Activated B cell treated with CpG ODN at 0.5 μM for 24 hours (primary cell): ENCODE data around the gene SYCP2. TPM values are rescaled to one million over a fixed set of nuclear protein-coding genes. Genes with fewer than 3 reads are reported as not detected.

ENCODE experiments used
- ATAC-seq: fragments of 200-7000 bp; cut with Tn5 transposase; one replicate; pipeline ENCODE4 v1.10.0; 2021; ENCODE audit warnings: low read depth, mild to moderate bottlenecking, moderate library complexity
- CTCF ChIA-PET: fragments of 350-600 bp; sonication (Branson Sonifier 250); formaldehyde crosslinking; loops from one replicate; lab custom pipeline; 2021; ENCODE audit warnings: antibody characterized with exemption; lab: Charles Lee
- POLR2A ChIA-PET: fragments of 350-600 bp; sonication (Branson Sonifier 250); formaldehyde crosslinking; loops from one replicate; lab custom pipeline; 2021; ENCODE audit warnings: antibody characterized with exemption; lab: Charles Lee
- DNase-seq: peaks from one replicate; pipeline ENCODE4 v3.0.0; 2022
- H3K27ac Mint-ChIP-seq: one replicate; pipeline ENCODE4 v1.8.0; 2020; ENCODE audit warnings: mixed read lengths
- H3K27me3 Mint-ChIP-seq: one replicate; pipeline ENCODE4 v1.8.0; 2021; ENCODE audit warnings: mixed read lengths
- H3K36me3 Mint-ChIP-seq: one replicate; pipeline ENCODE4 v1.8.0; 2021; ENCODE audit warnings: low read depth, mixed read lengths
- H3K4me1 Mint-ChIP-seq: one replicate; pipeline ENCODE4 v1.8.0; 2021; ENCODE audit warnings: mixed read lengths
- H3K4me3 Mint-ChIP-seq: one replicate; pipeline ENCODE4 v1.8.0; 2020; ENCODE audit warnings: mild to moderate bottlenecking, mixed read lengths
- H3K9me3 Mint-ChIP-seq: one replicate; pipeline ENCODE4 v1.8.0; 2020; ENCODE audit warnings: mixed read lengths
- CTCF ChIP-seq: fragments of 200-600 bp; IDR thresholded peaks from one replicate; pipeline ENCODE4 v1.8.0; 2022; ENCODE audit warnings: antibody characterized with exemption, mild to moderate bottlenecking
- intact Hi-C: fragments of 100-400 bp; cut with micrococcal nuclease; formaldehyde crosslinking; loops from one replicate; pipeline ENCODE4 v1.15.1; 2024
- total RNA-seq: library from RNA; stranded (reverse); gene quantifications from 2 replicates; pipeline ENCODE4 v1.2.3, GENCODE V29; 2022

The SYCP2 gene
- total RNA-seq, 1 donor from 2014 or later: 1.3 TPM

DNA sequence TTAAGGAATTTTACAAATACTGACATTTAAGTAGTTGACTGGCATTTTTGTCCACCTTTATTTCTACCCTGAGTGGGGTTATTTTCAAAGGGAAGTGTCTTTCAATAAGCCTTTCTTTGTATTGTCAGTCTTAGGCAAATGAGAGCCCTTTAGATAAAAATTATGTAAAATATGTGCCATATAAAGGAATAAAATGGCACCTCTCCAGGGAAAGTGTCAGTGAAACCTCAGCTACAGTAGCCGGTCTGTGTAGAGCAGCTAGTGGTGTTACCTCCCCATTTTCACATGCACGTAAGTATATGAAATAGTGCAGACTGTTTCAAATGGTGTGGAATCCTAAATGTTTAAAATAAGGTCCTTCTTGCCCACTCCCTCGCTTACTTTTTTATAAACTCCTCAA lies 11.7 kb upstream of the SYCP2 start:
- H3K27ac Mint-ChIP-seq: no peak overlapping the region
- intact Hi-C loops: loop anchor here (5.0 kb wide), 2 partner anchors 112 to 1942 kb away; no protein-coding TSS in a partner anchor
- DNase-seq: no peak
- H3K36me3 Mint-ChIP-seq: peaks cover 40% of the 10 kb centered on the region
- TF ChIP-seq CTCF: no peak
- ChIA-PET CTCF (interaction anchor here (2.1 kb wide), 1 partner anchor 10 kb away, joined by 10 read pairs; the partner anchor contains the start of gene SYCP2), POLR2A (no interaction called here)
- H3K27me3 Mint-ChIP-seq: no peaks in the 10 kb centered on the region
- peaks cover 25% of the 10 kb centered on the region for H3K4me1 Mint-ChIP-seq
- no peak overlapping the region for H3K4me3 Mint-ChIP-seq
- no peaks in the 10 kb centered on the region for H3K9me3 Mint-ChIP-seq
- ATAC-seq: no peak

- Mint-ChIP-seq H3K27ac (no peak overlapping the region), H3K36me3 (peaks cover 40% of the 10 kb centered on the region), H3K4me1 (peaks cover 28% of the 10 kb centered on the region), H3K4me3 (no peak overlapping the region), H3K27me3 (no peaks in the 10 kb centered on the region), H3K9me3 (no peaks in the 10 kb centered on the region)
- intact Hi-C loops: loop anchor here (5.0 kb wide), 3 partner anchors 113 to 1943 kb away; partner anchors contain the start of gene STX16
- ATAC-seq: no peak
- no peak for DNase-seq
- CTCF ChIA-PET: interaction anchor here (2.1 kb wide), 1 partner anchor 10 kb away, joined by 10 read pairs; the partner anchor contains the start of gene SYCP2
- no peak for TF ChIP-seq CTCF
- POLR2A ChIA-PET: no interaction called here
Measured at GRCh38 chr20:59944726-59945125, 11.3 kb upstream of the SYCP2 start.

DNA sequence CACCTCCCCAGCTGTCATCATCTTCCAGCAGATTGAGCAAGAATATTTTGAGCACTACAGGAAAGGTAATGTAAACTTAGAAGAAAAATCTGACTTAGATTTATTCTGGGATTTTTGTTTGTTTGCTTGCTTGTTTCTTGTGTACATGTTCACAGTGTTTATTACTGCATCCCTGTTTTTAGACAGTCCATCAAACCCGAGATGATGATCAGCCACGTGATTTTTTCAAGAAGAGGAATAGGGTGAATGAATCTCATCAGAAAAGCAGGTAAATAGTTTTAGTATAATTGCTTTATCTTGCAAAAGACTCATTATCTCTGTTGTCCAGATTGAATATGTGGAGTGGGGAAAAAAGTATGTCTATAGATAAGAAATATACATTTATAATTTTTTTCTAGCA lies 8.8 kb upstream of the SYCP2 start:
- Mint-ChIP-seq H3K4me1 (peaks cover 31% of the 10 kb centered on the region), H3K27ac (no peak overlapping the region), H3K27me3 (no peaks in the 10 kb centered on the region), H3K4me3 (no peak overlapping the region), H3K36me3 (peaks cover 40% of the 10 kb centered on the region), H3K9me3 (no peaks in the 10 kb centered on the region)
- CTCF ChIA-PET: interaction anchor here (2.0 kb wide), 1 partner anchor 8 kb away, joined by 7 read pairs; no protein-coding TSS in a partner anchor
- no peak for TF ChIP-seq CTCF
- DNase-seq (no peak), ATAC-seq (no peak)
- POLR2A ChIA-PET: no interaction called here
- intact Hi-C loops: loop anchor here (5.0 kb wide), 1 partner anchor 1290 kb away; the partner anchor contains the start of gene STX16

DNA sequence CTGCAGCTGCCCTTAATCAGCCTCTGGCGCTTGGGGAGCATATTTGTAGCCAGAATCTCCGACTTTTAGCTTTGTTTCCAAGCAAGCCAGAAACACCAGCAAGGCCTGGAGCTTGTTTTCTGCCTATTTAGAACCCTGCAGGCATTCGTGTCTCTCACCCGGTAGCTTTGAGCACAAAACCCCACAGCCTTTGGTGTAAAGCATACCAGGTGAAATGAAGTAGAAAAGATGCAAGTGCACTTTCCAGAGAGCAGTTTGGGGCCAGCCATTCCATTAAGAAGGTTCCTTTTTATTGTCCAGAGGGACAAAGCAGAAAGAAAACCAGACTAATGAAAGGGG lies 7.5 kb upstream of the SYCP2 start:
- H3K27ac Mint-ChIP-seq: peak overlapping the region; percentile 95
- ATAC-seq (no peak), DNase-seq (no peak)
- CTCF ChIA-PET: interaction anchor here (0.9 to 2.0 kb wide), 4 partner anchors 10 to 321 kb away, joined by 3 to 7 read pairs (median 3); no protein-coding TSS in a partner anchor
- H3K4me1 Mint-ChIP-seq: peaks cover 37% of the 10 kb centered on the region
- H3K9me3 Mint-ChIP-seq: no peaks in the 10 kb centered on the region
- no peak for TF ChIP-seq CTCF
- POLR2A ChIA-PET: interaction anchor here (2.3 kb wide), 1 partner anchor 8 kb away, joined by 7 read pairs; no protein-coding TSS in a partner anchor
- H3K36me3 Mint-ChIP-seq: peaks cover 42% of the 10 kb centered on the region
- peak overlapping the region; percentile 97 for H3K4me3 Mint-ChIP-seq
- intact Hi-C loops: loop anchor here (1.0 to 5.0 kb wide), 2 partner anchors 8 to 1289 kb away; partner anchors contain the start of gene STX16
- no peaks in the 10 kb centered on the region for H3K27me3 Mint-ChIP-seq

DNA sequence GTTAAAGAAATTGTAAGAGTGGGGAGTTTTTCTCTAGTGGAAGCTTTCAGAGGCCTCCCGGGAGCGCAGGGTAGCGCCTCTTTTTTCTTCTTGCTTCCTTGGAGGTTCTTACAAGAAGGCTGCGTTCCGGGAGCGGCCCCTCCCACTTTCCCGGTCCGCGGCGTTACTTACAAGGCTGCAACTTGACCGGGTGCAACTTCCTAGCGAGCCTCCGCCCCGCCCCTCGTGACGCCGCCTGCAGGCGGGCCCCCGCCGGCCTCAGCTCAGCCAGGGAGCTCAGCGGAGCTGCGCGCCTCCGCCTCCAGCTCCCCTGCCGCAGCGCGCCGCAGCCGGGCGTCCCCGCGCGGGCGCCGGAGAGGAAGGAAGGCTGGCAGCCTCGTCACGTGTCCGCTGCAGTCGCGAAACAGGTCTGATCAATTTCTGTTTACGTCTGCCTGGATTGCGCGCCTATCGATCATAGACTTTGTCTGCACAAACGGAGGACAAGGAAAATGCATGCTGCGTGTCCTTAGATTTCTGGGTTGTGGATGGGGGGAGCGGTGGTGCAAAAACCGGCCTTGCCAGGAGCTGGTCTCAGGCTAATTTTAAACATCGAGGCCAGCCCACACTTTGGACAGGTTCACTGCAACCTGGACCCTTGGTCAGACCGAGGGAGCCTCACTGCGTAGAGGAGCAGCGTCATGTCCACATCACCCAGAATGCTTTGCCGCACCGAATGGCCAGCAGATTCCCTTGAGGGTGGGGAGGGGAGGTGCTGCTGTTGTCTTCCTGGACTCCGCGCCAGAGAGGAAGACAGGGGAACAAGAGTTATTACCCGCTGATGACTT lies 6.9 kb upstream of the SYCP2 start, which contains the start of the genes FAM217B and PPP1R3D:
Gene FAM217B (plus strand): TSS at position 261 of the 827 bp plus-strand sequence. CDS start 3,555 bp downstream, outside the sequence.
Gene PPP1R3D (minus strand): TSS at position 177 of the 827 bp plus-strand sequence. CDS start 374 bp downstream, outside the sequence.
- H3K27me3 Mint-ChIP-seq: no peaks in the 10 kb centered on the region
- intact Hi-C loops: loop anchor here (1.0 to 5.0 kb wide), 2 partner anchors 9 to 1288 kb away; partner anchors contain the start of gene STX16
- TF ChIP-seq CTCF: no peak
- H3K9me3 Mint-ChIP-seq: no peaks in the 10 kb centered on the region
- ATAC-seq (peak; percentile 96), DNase-seq (peak; percentile 91)
- ChIA-PET POLR2A (interaction anchor here (0.9 to 2.3 kb wide), 4 partner anchors 8 to 117 kb away, joined by 3 to 8 read pairs (median 6); no protein-coding TSS in a partner anchor), CTCF (interaction anchor here (0.7 to 2.0 kb wide), 6 partner anchors 8 to 322 kb away, joined by 3 to 7 read pairs (median 3); no protein-coding TSS in a partner anchor)
- peaks cover 37% of the 10 kb centered on the region for H3K4me1 Mint-ChIP-seq
- H3K36me3 Mint-ChIP-seq: peaks cover 38% of the 10 kb centered on the region
- peak within 1 kb of the TSS; percentile 97 for H3K4me3 Mint-ChIP-seq
- H3K27ac Mint-ChIP-seq: peak within 1 kb of the TSS; percentile 95
